DMS 273 (cell line): ENCODE data around the gene TESK1.

Source experiments
- DNase-seq: peaks from one replicate; lab custom pipeline; 2025; ENCODE audit not compliant: unreplicated experiment; lab: John Stamatoyannopoulos, UW

The TESK1 gene

GRCh38 chr9:35604578-35605350, at the start of gene TESK1:
Gene TESK1, plus strand, starts transcription at chr9:35605262. Its CDS starts 358 bp downstream, at chr9:35605620.
- DNase-seq, result peak; percentile 86

GRCh38 chr9:35555881-35556280, 49.2 kb upstream of the TESK1 start:
- no peak for DNase-seq

GRCh38 chr9:35556776-35557175, 48.3 kb upstream of the TESK1 start:
- no peak for DNase-seq

GRCh38 chr9:35557320-35557719, 47.7 kb upstream of the TESK1 start:
- DNase-seq, result no peak

GRCh38 chr9:35558185-35558584, 46.9 kb upstream of the TESK1 start:
- DNase-seq, result no peak

GRCh38 chr9:35559792-35560530, 45.1 kb upstream of the TESK1 start:
- no peak for DNase-seq

- no peak for DNase-seq
Measured at GRCh38 chr9:35560625-35561337, 44.3 kb upstream of the TESK1 start.

- DNase-seq, result no peak
Measured at GRCh38 chr9:35561468-35562261, 43.4 kb upstream of the TESK1 start.

GRCh38 chr9:35562895-35563780, 41.9 kb upstream of the TESK1 start:
- DNase-seq, result no peak

- DNase-seq, result no peak
Measured at GRCh38 chr9:35563791-35564197, 41.3 kb upstream of the TESK1 start.

- no peak for DNase-seq
Measured at GRCh38 chr9:35564658-35565061, 40.4 kb upstream of the TESK1 start.

GRCh38 chr9:35566417-35566816, 38.6 kb upstream of the TESK1 start:
- no peak for DNase-seq

GRCh38 chr9:35568196-35568595, 36.9 kb upstream of the TESK1 start:
- no peak for DNase-seq

GRCh38 chr9:35569206-35569605, 35.9 kb upstream of the TESK1 start:
- no peak for DNase-seq

GRCh38 chr9:35570709-35571504, 34.2 kb upstream of the TESK1 start:
- no peak for DNase-seq

- no peak for DNase-seq
Measured at GRCh38 chr9:35574578-35575122, 30.4 kb upstream of the TESK1 start.

GRCh38 chr9:35575478-35575877, 29.6 kb upstream of the TESK1 start:
- DNase-seq, result no peak

GRCh38 chr9:35577486-35577885, 27.6 kb upstream of the TESK1 start:
- no peak for DNase-seq

- DNase-seq, result no peak
Measured at GRCh38 chr9:35579130-35579529, 25.9 kb upstream of the TESK1 start.
